BLaER1 treated with 17β-estradiol and CSF1 and Interleukin-3, amounts not matched to agents 10 nM and 100 nM (cell line): ENCODE results near the gene CAMKMT.

ENCODE experiments used
- H3K27ac ChIP-seq, 11 experiments: shearing (Covaris generic); formaldehyde crosslinking; 2 replicates each; pipeline ENCODE4 v1.8.1; 2022
- H3K27me3 ChIP-seq, 11 experiments: shearing (Covaris generic); formaldehyde crosslinking; 2 replicates each; pipeline ENCODE4 v1.8.1; 2022
- H3K36me3 ChIP-seq, 11 experiments: shearing (Covaris generic); formaldehyde crosslinking; 2 replicates each; pipeline ENCODE4 v1.8.1; 2022
- H3K4me1 ChIP-seq, 10 experiments: shearing (Covaris generic); formaldehyde crosslinking; 2 replicates each; pipeline ENCODE4 v1.8.1; 2022
- H3K4me2 ChIP-seq, 11 experiments: shearing (Covaris generic); formaldehyde crosslinking; 2 replicates each; pipeline ENCODE4 v1.8.1; 2022
- H3K4me3 ChIP-seq, 10 experiments: shearing (Covaris generic); formaldehyde crosslinking; 2 replicates each; pipeline ENCODE4 v1.8.1; 2022
- H3K9ac ChIP-seq, 11 experiments: shearing (Covaris generic); formaldehyde crosslinking; 2 replicates each; pipeline ENCODE4 v1.8.1; 2022
- H3K9me3 ChIP-seq, 11 experiments: shearing (Covaris generic); formaldehyde crosslinking; replicated peaks in 1 of 11; 2 replicates each; pipeline ENCODE4 v1.8.1; 2022
- H4K20me1 ChIP-seq, 11 experiments: shearing (Covaris generic); formaldehyde crosslinking; 2 replicates each; pipeline ENCODE4 v1.8.1; 2022
- Cebpa-rat ChIP-seq, 11 experiments: shearing (Covaris generic); IDR thresholded peaks; 2 replicates each; pipeline ENCODE4 v1.8.1; 2022

Gene CAMKMT

GRCh38 chr2:44798139-44798659, 436.5 kb downstream of the CAMKMT start:
- Histone ChIP-seq H3K4me3 (no peak overlapping the region), H3K9me3 (peaks cover 0 to 8% (median 0%) of the 10 kb centered on the region in 11 experiments; a peak in 4 of 22 replicates), H3K9ac (no peak overlapping the region), H3K27ac (no peak overlapping the region), H3K27me3 (peaks cover 55 to 64% (median 56%) of the 10 kb centered on the region in 11 experiments), H3K4me2 (no peak overlapping the region), H3K4me1 (peaks cover 0 to 8% (median 0%) of the 10 kb centered on the region in 10 experiments; a peak in 1 of 20 replicates), H3K36me3 (no peaks in the 10 kb centered on the region), H4K20me1 (peaks cover 0 to 39% (median 23%) of the 10 kb centered on the region in 11 experiments; a peak in 17 of 22 replicates)
- TF ChIP-seq Cebpa-rat (IDR thresholded peaks at IDR 0.05): no peak

GRCh38 chr2:44799105-44799504, 437.4 kb downstream of the CAMKMT start:
- TF ChIP-seq Cebpa-rat (IDR thresholded peaks at IDR 0.05): no peak
- no peak overlapping the region for H3K27ac ChIP-seq
- H3K27me3 ChIP-seq: peaks cover 64 to 73% (median 65%) of the 10 kb centered on the region in 11 experiments
- no peak overlapping the region for H3K4me2 ChIP-seq
- no peaks in the 10 kb centered on the region for H3K36me3 ChIP-seq
- peaks cover 0 to 8% (median 0%) of the 10 kb centered on the region in 10 experiments; a peak in 1 of 20 replicates for H3K4me1 ChIP-seq
- peaks cover 0 to 8% (median 0%) of the 10 kb centered on the region in 11 experiments; a peak in 4 of 22 replicates for H3K9me3 ChIP-seq
- no peak overlapping the region for H3K4me3 ChIP-seq
- peaks cover 0 to 42% (median 24%) of the 10 kb centered on the region in 11 experiments; a peak in 17 of 22 replicates for H4K20me1 ChIP-seq
- H3K9ac ChIP-seq: no peak overlapping the region

- H3K9me3 ChIP-seq: peaks cover 0 to 8% (median 0%) of the 10 kb centered on the region in 11 experiments; a peak in 4 of 22 replicates
- H4K20me1 ChIP-seq: peaks cover 0 to 49% (median 27%) of the 10 kb centered on the region in 11 experiments; a peak in 17 of 22 replicates
- peaks cover 70 to 80% (median 72%) of the 10 kb centered on the region in 11 experiments for H3K27me3 ChIP-seq
Measured at GRCh38 chr2:44799754-44800153, 438.0 kb downstream of the CAMKMT start.

GRCh38 chr2:44801289-44801840, 439.6 kb downstream of the CAMKMT start:
- Histone ChIP-seq H3K27ac (no peak overlapping the region), H3K4me1 (peaks cover 0 to 8% (median 0%) of the 10 kb centered on the region in 10 experiments; a peak in 1 of 20 replicates), H3K9ac (no peak overlapping the region), H3K4me2 (peak overlapping the region in 1 of 11 experiments; percentile 24; a peak in 1 of 22 replicates), H3K4me3 (no peak overlapping the region), H3K27me3 (peaks cover 87 to 96% (median 88%) of the 10 kb centered on the region in 11 experiments), H3K9me3 (peaks cover 0 to 8% (median 0%) of the 10 kb centered on the region in 11 experiments; a peak in 4 of 22 replicates), H4K20me1 (peaks cover 0 to 64% (median 41%) of the 10 kb centered on the region in 11 experiments; a peak in 17 of 22 replicates), H3K36me3 (no peaks in the 10 kb centered on the region)
- no peak for TF ChIP-seq Cebpa-rat (IDR thresholded peaks at IDR 0.05)

More at GRCh38 chr2:44799754-44800153, 438.0 kb downstream of the CAMKMT start:
- Histone ChIP-seq H3K4me2 (no peak overlapping the region), H3K4me1 (peaks cover 0 to 8% (median 0%) of the 10 kb centered on the region in 10 experiments; a peak in 1 of 20 replicates), H3K4me3 (no peak overlapping the region), H3K36me3 (no peaks in the 10 kb centered on the region), H3K9ac (no peak overlapping the region), H3K27ac (no peak overlapping the region)
- no peak for TF ChIP-seq Cebpa-rat (IDR thresholded peaks at IDR 0.05)

GRCh38 chr2:44801841-44802776, 440.4 kb downstream of the CAMKMT start:
- peaks cover 0 to 8% (median 0%) of the 10 kb centered on the region in 11 experiments; a peak in 4 of 22 replicates for H3K9me3 ChIP-seq
- peaks cover 0 to 8% (median 0%) of the 10 kb centered on the region in 10 experiments; a peak in 1 of 20 replicates for H3K4me1 ChIP-seq
- H3K4me2 ChIP-seq: peak overlapping the region in 2 of 11 experiments; percentile 19 to 24; a peak in 2 of 22 replicates
- no peaks in the 10 kb centered on the region for H3K36me3 ChIP-seq
- no peak for TF ChIP-seq Cebpa-rat (IDR thresholded peaks at IDR 0.05)
- peaks cover 94 to 100% (median 95%) of the 10 kb centered on the region in 11 experiments for H3K27me3 ChIP-seq
- H4K20me1 ChIP-seq: peaks cover 0 to 71% (median 44%) of the 10 kb centered on the region in 11 experiments; a peak in 17 of 22 replicates
- no peak overlapping the region for H3K27ac ChIP-seq
- H3K9ac ChIP-seq: no peak overlapping the region
- H3K4me3 ChIP-seq: no peak overlapping the region

GRCh38 chr2:44802777-44803424, 441.2 kb downstream of the CAMKMT start:
- Histone ChIP-seq H3K36me3 (no peaks in the 10 kb centered on the region), H3K4me2 (peak overlapping the region in 1 of 11 experiments; percentile 19; a peak in 1 of 22 replicates), H3K27me3 (peaks cover 99 to 100% (median 100%) of the 10 kb centered on the region in 11 experiments), H3K9me3 (peaks cover 0 to 8% (median 0%) of the 10 kb centered on the region in 11 experiments; a peak in 4 of 22 replicates), H3K4me1 (peaks cover 0 to 8% (median 0%) of the 10 kb centered on the region in 10 experiments; a peak in 1 of 20 replicates), H4K20me1 (peaks cover 0 to 75% (median 44%) of the 10 kb centered on the region in 11 experiments; a peak in 17 of 22 replicates), H3K4me3 (no peak overlapping the region), H3K27ac (no peak overlapping the region), H3K9ac (no peak overlapping the region)
- no peak for TF ChIP-seq Cebpa-rat (IDR thresholded peaks at IDR 0.05)

GRCh38 chr2:44804406-44805265, 442.9 kb downstream of the CAMKMT start:
- no peak overlapping the region for H3K4me2 ChIP-seq
- peaks cover 0 to 73% (median 44%) of the 10 kb centered on the region in 11 experiments; a peak in 17 of 22 replicates for H4K20me1 ChIP-seq
- H3K27ac ChIP-seq: no peak overlapping the region
- TF ChIP-seq Cebpa-rat (IDR thresholded peaks at IDR 0.05): no peak
- H3K27me3 ChIP-seq: peaks cover 100% of the 10 kb centered on the region in 11 experiments
- peaks cover 0 to 8% (median 0%) of the 10 kb centered on the region in 10 experiments; a peak in 1 of 20 replicates for H3K4me1 ChIP-seq
- H3K9ac ChIP-seq: no peak overlapping the region
- no peaks in the 10 kb centered on the region for H3K36me3 ChIP-seq
- H3K9me3 ChIP-seq: peaks cover 0 to 8% (median 0%) of the 10 kb centered on the region in 11 experiments; a peak in 4 of 22 replicates
- no peak overlapping the region for H3K4me3 ChIP-seq
